HepG2 (cell line): ENCODE results near the gene CACNA2D3. TPM values are rescaled to one million over a fixed set of nuclear protein-coding genes. Genes with fewer than 3 reads are reported as not detected.

ENCODE experiments used
- ATAC-seq: fragments of 200-7000 bp; cut with Tn5 transposase; 3 replicates; pipeline ENCODE4 v1.9.1; 2020; ENCODE audit warnings: mild to moderate bottlenecking, moderate library complexity
- BruUV-seq: library from RNA; stranded (reverse); fragments of 400-500 nt; replicated peaks from 2 replicates; lab custom pipeline; 2021; lab: Mats Ljungman, UMichigan
- CTCF ChIA-PET: fragments of 300-600 bp; formaldehyde crosslinking; extraction: SDS; loops from one replicate; lab custom pipeline; 2021; ENCODE audit warnings: low total read pairs, inconsistent platforms, low intra/inter-chr PET ratio; lab: Yijun Ruan, JAX
- POLR2A ChIA-PET: fragments of 350-600 bp; sonication (Branson Sonifier 250); formaldehyde crosslinking; loops from one replicate; lab custom pipeline; 2020; ENCODE audit warnings: antibody characterized with exemption, inconsistent platforms; lab: Yijun Ruan, JAX
- DNase-seq: peaks from one replicate; pipeline ENCODE4 v3.0.0-alpha.2; 2015; ENCODE audit warnings: low spot score
- FAIRE-seq: peaks from 3 replicates; lab custom pipeline; 2011; peaks lifted over from hg19 to GRCh38; lab: Jason Lieb, UNC
- H2AFZ ChIP-seq: one replicate; pipeline ENCODE4 v1.6.1; 2011; ENCODE audit warnings: low read length, inconsistent platforms
- H3K27ac ChIP-seq: fragments of 300-600 bp; 3 replicates; pipeline ENCODE4 v1.8.0; 2011; ENCODE audit warnings: mixed run types, mild to moderate bottlenecking, mixed read lengths, low read length, inconsistent platforms; ENCODE audit not compliant: insufficient read depth; ENCODE audit errors: extremely low read length
- H3K27me3 ChIP-seq, 2 experiments: fragments of 200-600 bp in 1 of 2; 2 replicates in 1 of 2; 3 replicates in 1 of 2; pipeline versions ENCODE4 v1.6.0 to v1.8.0; 2011; ENCODE audit warnings: low read length in 2 of 2, mild to moderate bottlenecking in 2 of 2, moderate library complexity in 2 of 2, inconsistent platforms in 1 of 2; ENCODE audit not compliant: insufficient read depth in 2 of 2, control insufficient read depth in 1 of 2
- H3K36me3 ChIP-seq, 2 experiments: fragments of 200-600 bp in 1 of 2; replicated peaks in 1 of 2; 2 replicates in 1 of 2; 3 replicates in 1 of 2; pipeline versions ENCODE4 v1.5.1 to v1.8.0; 2011; ENCODE audit warnings: low read length in 2 of 2, inconsistent platforms in 1 of 2; ENCODE audit not compliant: insufficient read depth in 2 of 2, control insufficient read depth in 1 of 2
- H3K4me1 ChIP-seq: 2 replicates; pipeline ENCODE4 v1.5.1; 2012; ENCODE audit warnings: low read length, inconsistent platforms; ENCODE audit not compliant: insufficient read depth
- H3K4me2 ChIP-seq: 2 replicates; pipeline ENCODE4 v1.6.0; 2011; ENCODE audit warnings: low read depth, low read length, inconsistent platforms
- H3K4me3 ChIP-seq, 3 experiments: fragments of 200-600 bp in 1 of 3; sonication (generic), shearing (Covaris generic) in 1 of 3; replicated peaks in 1 of 3; 2 replicates each; pipeline ENCODE4 v1.5.1; 2011 to 2016; ENCODE audit warnings: low read length in 3 of 3, inconsistent platforms in 2 of 3, low read depth in 2 of 3, mild to moderate bottlenecking in 2 of 3, control low read depth in 1 of 3, mixed read lengths in 1 of 3; ENCODE audit not compliant: insufficient read depth in 1 of 3
- H3K79me2 ChIP-seq: one replicate; pipeline ENCODE4 v1.6.1; 2011; ENCODE audit warnings: low read length, inconsistent platforms; ENCODE audit not compliant: insufficient read depth
- H3K9ac ChIP-seq: 2 replicates; pipeline ENCODE4 v1.6.0; 2011; ENCODE audit warnings: mild to moderate bottlenecking, low read depth, low read length, inconsistent platforms; ENCODE audit not compliant: insufficient read depth
- H3K9me3 ChIP-seq: 2 replicates; pipeline ENCODE4 v1.5.1; 2012; ENCODE audit warnings: mild to moderate bottlenecking, low read length
- H4K20me1 ChIP-seq: 2 replicates; pipeline ENCODE4 v1.6.0; 2011; ENCODE audit warnings: inconsistent platforms, mild to moderate bottlenecking, low read length, moderate library complexity; ENCODE audit not compliant: insufficient read depth
- FOXK1 ChIP-seq: sonication (generic); formaldehyde crosslinking; IDR thresholded peaks from 2 replicates; pipeline ENCODE4 v1.4.0; 2020; ENCODE audit warnings: low read depth, missing genetic modification reagents, borderline replicate concordance
- JUND ChIP-seq: sonication (generic); formaldehyde crosslinking; IDR thresholded peaks from 2 replicates; pipeline ENCODE4 v1.8.0; 2022; ENCODE audit warnings: mild to moderate bottlenecking, missing genetic modification reagents
- MED1 ChIP-seq: sonication (generic); formaldehyde crosslinking; IDR thresholded peaks from 2 replicates; pipeline ENCODE4 v1.4.0; 2020; ENCODE audit warnings: missing genetic modification reagents
- NCOA5 ChIP-seq: sonication (generic); formaldehyde crosslinking; IDR thresholded peaks from 2 replicates; pipeline ENCODE4 v1.4.0; 2020; ENCODE audit warnings: missing genetic modification reagents
- NFIB ChIP-seq: sonication (generic); formaldehyde crosslinking; IDR thresholded peaks from 2 replicates; pipeline ENCODE4 v1.9.0; 2021; ENCODE audit warnings: missing genetic modification reagents, mild to moderate bottlenecking, borderline replicate concordance
- NFKB2 ChIP-seq: sonication (generic); formaldehyde crosslinking; IDR thresholded peaks from 2 replicates; pipeline ENCODE4 v1.4.0; 2020; ENCODE audit warnings: missing genetic modification reagents, borderline replicate concordance
- ZNF484 ChIP-seq: sonication (generic); formaldehyde crosslinking; IDR thresholded peaks from 2 replicates; pipeline ENCODE4 v1.5.1; 2020; ENCODE audit warnings: mild to moderate bottlenecking, low read depth, missing genetic modification reagents, borderline replicate concordance
- ZNF546 ChIP-seq: sonication (generic); formaldehyde crosslinking; conservative IDR thresholded peaks from 2 replicates; pipeline ENCODE4 v1.8.1; 2023; ENCODE audit warnings: mild to moderate bottlenecking, missing genetic modification reagents
- ZNF678 ChIP-seq: sonication (generic); formaldehyde crosslinking; IDR thresholded peaks from 2 replicates; pipeline ENCODE4 v1.4.0; 2020; ENCODE audit warnings: mild to moderate bottlenecking, missing genetic modification reagents
- WGBS: methylation state at CpG from one replicate; pipeline ENCODE4 v1.1.6; 2017; ENCODE audit warnings: low lambda C conversion rate; 5-methylcytosine and 5-hydroxymethylcytosine counted together
- in situ Hi-C: cut with HindIII; loops from 2 replicates; pipeline ENCODE4 v1.10.0; 2017; ENCODE audit warnings: low pct_unique_long_range_greater_than_20kb; ENCODE audit not compliant: extremely low pct_ligation_motif_present
- intact Hi-C: fragments of 100-400 bp; cut with micrococcal nuclease; formaldehyde crosslinking; loops from one replicate; pipeline ENCODE4 v1.10.0; 2022; ENCODE audit not compliant: unreplicated experiment
- polyA plus RNA-seq, 8 experiments: library from polyadenylated mRNA; depleted of rRNA in 3 of 8; stranded (reverse) in 7 of 8; unstranded in 1 of 8; fragments of >200 nt; fragmentation: Illumina TruSeq in 4 of 8; extraction: Trizol in 4 of 8; gene quantifications; 2 replicates each; pipeline versions ENCODE4 v1.2.1 to v1.2.3, GENCODE V29; 2011 to 2016; ENCODE audit warnings: low read depth in 4 of 8, missing spikeins in 1 of 8, mixed read lengths in 1 of 8; ENCODE audit not compliant: insufficient read depth in 1 of 8
- total RNA-seq, 5 experiments: library from RNA; depleted of rRNA; stranded (reverse); fragments of >200 nt; fragmentation: Illumina TruSeq; extraction: Trizol; gene quantifications; 2 replicates each; pipeline ENCODE4 v1.2.3, GENCODE V29; 2016; ENCODE audit warnings: low read depth in 1 of 5
- TF ChIP-seq, protein P1 (sequence below): sonication (generic); formaldehyde crosslinking; conservative IDR thresholded peaks from 2 replicates; pipeline ENCODE4 v1.4.0; 2020; ENCODE audit warnings: missing genetic modification reagents
- TF ChIP-seq, protein P2 (sequence below): sonication (generic); formaldehyde crosslinking; IDR thresholded peaks from 2 replicates; pipeline ENCODE4 v1.4.0; 2020; ENCODE audit warnings: missing genetic modification reagents, borderline replicate concordance
- TF ChIP-seq, protein P3 (sequence below): sonication (generic); formaldehyde crosslinking; IDR thresholded peaks from 2 replicates; pipeline ENCODE4 v1.8.1; 2022; ENCODE audit warnings: low read depth, mild to moderate bottlenecking, missing genetic modification reagents

CACNA2D3 gene
- total and polyA plus RNA-seq, 2 of the 13 experiments (the other 11 are each of a cell fraction or from before 2014, with no cell fraction given), result not detected

DNA sequence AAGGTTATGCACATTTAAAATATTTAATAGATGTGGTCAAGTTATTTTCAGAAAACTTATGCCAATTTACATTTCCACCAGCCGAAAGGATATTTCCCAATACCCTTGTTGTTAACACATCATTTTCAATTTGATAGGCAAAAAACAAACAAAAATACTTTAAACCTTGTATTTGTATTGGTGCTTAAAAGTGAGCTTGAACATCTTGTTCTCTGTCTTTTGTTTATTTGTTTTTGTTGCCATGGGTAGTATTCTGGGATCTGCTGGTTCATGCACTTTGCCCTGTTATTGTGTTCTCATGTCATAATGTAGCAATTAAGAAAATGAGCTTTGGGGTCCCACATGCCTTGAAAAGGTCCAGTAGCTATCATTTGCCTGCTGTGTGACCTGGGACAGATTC is 614.1 kb downstream of the CACNA2D3 start (continued):
- TF ChIP-seq, protein P1, sequence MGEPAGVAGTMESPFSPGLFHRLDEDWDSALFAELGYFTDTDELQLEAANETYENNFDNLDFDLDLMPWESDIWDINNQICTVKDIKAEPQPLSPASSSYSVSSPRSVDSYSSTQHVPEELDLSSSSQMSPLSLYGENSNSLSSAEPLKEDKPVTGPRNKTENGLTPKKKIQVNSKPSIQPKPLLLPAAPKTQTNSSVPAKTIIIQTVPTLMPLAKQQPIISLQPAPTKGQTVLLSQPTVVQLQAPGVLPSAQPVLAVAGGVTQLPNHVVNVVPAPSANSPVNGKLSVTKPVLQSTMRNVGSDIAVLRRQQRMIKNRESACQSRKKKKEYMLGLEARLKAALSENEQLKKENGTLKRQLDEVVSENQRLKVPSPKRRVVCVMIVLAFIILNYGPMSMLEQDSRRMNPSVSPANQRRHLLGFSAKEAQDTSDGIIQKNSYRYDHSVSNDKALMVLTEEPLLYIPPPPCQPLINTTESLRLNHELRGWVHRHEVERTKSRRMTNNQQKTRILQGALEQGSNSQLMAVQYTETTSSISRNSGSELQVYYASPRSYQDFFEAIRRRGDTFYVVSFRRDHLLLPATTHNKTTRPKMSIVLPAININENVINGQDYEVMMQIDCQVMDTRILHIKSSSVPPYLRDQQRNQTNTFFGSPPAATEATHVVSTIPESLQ, result no peak
- TF ChIP-seq, protein P2, sequence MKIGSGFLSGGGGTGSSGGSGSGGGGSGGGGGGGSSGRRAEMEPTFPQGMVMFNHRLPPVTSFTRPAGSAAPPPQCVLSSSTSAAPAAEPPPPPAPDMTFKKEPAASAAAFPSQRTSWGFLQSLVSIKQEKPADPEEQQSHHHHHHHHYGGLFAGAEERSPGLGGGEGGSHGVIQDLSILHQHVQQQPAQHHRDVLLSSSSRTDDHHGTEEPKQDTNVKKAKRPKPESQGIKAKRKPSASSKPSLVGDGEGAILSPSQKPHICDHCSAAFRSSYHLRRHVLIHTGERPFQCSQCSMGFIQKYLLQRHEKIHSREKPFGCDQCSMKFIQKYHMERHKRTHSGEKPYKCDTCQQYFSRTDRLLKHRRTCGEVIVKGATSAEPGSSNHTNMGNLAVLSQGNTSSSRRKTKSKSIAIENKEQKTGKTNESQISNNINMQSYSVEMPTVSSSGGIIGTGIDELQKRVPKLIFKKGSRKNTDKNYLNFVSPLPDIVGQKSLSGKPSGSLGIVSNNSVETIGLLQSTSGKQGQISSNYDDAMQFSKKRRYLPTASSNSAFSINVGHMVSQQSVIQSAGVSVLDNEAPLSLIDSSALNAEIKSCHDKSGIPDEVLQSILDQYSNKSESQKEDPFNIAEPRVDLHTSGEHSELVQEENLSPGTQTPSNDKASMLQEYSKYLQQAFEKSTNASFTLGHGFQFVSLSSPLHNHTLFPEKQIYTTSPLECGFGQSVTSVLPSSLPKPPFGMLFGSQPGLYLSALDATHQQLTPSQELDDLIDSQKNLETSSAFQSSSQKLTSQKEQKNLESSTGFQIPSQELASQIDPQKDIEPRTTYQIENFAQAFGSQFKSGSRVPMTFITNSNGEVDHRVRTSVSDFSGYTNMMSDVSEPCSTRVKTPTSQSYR (CRISPR knock-in tag), result no peak

DNA sequence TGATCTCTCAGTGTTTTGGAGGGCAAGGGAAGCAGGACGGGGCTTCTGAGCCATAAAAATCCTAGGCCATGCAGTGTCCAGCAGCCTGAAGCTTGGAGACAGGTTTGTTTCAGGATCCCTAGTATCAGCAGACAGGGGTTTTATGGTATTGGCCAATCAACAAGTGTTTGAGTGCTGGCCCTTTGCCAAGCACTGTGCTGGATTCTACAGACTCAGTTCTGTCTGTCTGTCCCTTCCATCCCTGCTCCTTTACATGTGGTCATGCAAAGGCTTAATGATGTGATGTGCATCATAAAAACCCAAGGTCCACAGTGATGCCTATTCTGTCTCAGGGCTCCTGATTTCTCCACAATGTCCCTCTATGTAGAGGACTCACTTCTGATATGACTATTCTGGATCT is 621.4 kb downstream of the CACNA2D3 start:
- H4K20me1 ChIP-seq, result no peaks in the 10 kb centered on the region
- no peaks in the 10 kb centered on the region for H3K4me1 ChIP-seq
- ATAC-seq (no peak), DNase-seq (no peak), FAIRE-seq (no peak)
- H3K4me3 ChIP-seq, result no peak overlapping the region
- TF ChIP-seq, protein P3, sequence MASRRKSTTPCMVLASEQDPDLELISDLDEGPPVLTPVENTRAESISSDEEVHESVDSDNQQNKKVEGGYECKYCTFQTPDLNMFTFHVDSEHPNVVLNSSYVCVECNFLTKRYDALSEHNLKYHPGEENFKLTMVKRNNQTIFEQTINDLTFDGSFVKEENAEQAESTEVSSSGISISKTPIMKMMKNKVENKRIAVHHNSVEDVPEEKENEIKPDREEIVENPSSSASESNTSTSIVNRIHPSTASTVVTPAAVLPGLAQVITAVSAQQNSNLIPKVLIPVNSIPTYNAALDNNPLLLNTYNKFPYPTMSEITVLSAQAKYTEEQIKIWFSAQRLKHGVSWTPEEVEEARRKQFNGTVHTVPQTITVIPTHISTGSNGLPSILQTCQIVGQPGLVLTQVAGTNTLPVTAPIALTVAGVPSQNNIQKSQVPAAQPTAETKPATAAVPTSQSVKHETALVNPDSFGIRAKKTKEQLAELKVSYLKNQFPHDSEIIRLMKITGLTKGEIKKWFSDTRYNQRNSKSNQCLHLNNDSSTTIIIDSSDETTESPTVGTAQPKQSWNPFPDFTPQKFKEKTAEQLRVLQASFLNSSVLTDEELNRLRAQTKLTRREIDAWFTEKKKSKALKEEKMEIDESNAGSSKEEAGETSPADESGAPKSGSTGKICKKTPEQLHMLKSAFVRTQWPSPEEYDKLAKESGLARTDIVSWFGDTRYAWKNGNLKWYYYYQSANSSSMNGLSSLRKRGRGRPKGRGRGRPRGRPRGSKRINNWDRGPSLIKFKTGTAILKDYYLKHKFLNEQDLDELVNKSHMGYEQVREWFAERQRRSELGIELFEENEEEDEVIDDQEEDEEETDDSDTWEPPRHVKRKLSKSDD, result no peak
- TF ChIP-seq NFIB (CRISPR knock-in tag) (no peak), ZNF484 (CRISPR knock-in tag) (no peak), ZNF546 (CRISPR knock-in tag) (no peak), JUND (no peak), FOXK1 (CRISPR knock-in tag) (no peak), MED1 (CRISPR knock-in tag) (no peak), ZNF678 (CRISPR knock-in tag) (no peak), NFKB2 (CRISPR knock-in tag) (no peak), NCOA5 (CRISPR knock-in tag) (no peak)
- BruUV-seq, result no TSS peak
- H3K79me2 ChIP-seq, result no peaks in the 10 kb centered on the region
- 0 out of 2 replicates have a peak, but pooled peaks cover 7% of the 10 kb centered on the region for H3K9me3 ChIP-seq
- no peak overlapping the region for H3K4me2 ChIP-seq
- 0% methylated on average over 1 of the region's 1 CpG for WGBS
- in situ Hi-C loops, result no loop called here
- no peak overlapping the region for H2AFZ ChIP-seq
- H3K9ac ChIP-seq, result no peak overlapping the region
- ChIA-PET POLR2A (no interaction called here), CTCF (no interaction called here)
- intact Hi-C loops, result no loop called here
- H3K36me3 ChIP-seq, result no peaks in the 10 kb centered on the region
- no peaks in the 10 kb centered on the region for H3K27me3 ChIP-seq
- H3K27ac ChIP-seq, result no peak overlapping the region
